EL (cell line): ENCODE measurements around the gene CIAO2B.
A peak's percentile ranks its signal among the peaks of the same experiment; 100 is the strongest.
"Not testable (repeated sequence)": the region's sequence is repeated elsewhere in the genome, so short reads cannot be mapped to it uniquely, and the experiment has no call there.

ENCODE experiments used
- DNase-seq: peaks from one replicate; pipeline ENCODE4 v3.0.0-alpha.2; 2016

CIAO2B gene

DNA sequence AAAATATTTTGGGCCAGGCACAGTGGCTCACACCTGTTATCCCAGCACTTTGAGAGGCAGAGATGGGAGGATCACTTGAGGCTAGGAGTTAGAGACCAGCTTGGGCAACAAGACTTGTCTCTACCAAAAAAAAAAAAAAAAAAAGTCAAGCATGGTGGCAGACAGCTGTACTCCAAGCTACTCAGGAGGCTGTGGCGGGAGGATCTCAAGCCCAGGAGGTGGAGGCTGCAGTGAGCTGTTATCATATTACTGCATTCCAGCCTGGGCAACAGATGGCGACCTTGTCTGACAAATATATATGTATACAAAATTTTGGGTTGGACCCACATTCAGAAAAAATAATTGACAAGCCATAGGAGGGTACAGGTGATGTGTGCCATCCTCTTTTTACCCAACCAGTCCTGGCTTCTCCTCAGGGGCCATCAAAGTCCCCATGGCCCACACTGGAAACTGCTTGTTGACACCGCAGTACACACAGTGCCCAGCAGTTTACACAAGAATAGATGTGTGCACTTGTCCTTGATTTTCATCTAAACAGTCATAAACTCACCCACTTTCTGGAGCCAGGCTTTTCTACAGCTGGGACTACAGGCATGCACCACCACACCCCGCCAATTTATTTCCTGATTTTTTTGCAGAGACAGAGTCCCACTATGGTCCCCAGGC is 2.8 kb upstream of the CIAO2B start:
- no peak for DNase-seq

- DNase-seq: no peak
Measured at GRCh38 chr16:66936462-66936861, 2.3 kb upstream of the CIAO2B start.

- peak; percentile 62 for DNase-seq
Measured at GRCh38 chr16:66935314-66936011, 1.3 kb upstream of the CIAO2B start, which contains the start of gene CES2. TSS of gene CES2 (plus strand) at chr16:66935516. CDS start at chr16:66935636, 120 bp downstream.

DNA sequence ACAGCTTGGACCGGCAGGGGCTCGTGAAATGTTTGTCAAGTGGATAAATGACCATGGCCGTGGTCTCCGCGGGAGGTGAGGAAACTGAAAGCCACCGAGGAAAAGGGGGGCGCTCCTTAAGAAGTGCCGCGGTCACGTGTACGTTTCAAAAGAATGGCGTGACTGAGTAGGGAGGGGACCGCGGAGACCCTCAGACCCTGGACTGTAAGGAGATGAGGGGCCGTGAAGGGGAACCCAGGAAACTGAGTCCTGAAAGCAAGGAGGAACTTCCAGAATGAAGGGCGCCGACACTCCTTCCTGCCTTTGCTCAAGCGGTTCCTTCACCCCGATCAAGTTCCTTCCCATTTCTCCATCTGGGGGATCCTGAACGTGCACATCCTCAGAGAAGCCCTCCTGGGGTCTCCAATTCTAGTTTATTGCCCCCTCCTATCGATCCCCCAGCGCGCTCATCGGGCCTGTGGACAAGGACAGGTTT is 674 bp upstream of the CIAO2B start:
- DNase-seq: not testable (repeated sequence)

DNA sequence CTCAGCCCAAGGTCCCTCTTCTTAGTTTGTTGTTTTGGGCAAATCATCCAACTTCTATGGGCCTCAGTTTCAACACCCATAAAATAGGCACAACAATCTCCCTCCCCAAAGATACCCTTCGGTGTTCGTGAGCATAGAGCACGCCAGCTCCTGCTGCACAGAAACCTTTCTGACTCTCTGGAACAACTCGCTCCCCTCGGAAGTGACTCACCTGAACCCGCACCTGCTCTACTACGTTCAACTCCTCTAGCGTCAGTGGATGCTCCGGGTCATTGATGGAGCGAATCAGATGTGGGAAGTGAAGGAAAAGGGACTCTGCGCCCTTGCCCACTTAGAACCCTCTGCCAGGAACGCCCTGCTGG is 445 bp downstream of the CIAO2B start:
- DNase-seq: no peak

- no peak for DNase-seq
Measured at GRCh38 chr16:66932076-66932475, 2.1 kb downstream of the CIAO2B start.

DNA sequence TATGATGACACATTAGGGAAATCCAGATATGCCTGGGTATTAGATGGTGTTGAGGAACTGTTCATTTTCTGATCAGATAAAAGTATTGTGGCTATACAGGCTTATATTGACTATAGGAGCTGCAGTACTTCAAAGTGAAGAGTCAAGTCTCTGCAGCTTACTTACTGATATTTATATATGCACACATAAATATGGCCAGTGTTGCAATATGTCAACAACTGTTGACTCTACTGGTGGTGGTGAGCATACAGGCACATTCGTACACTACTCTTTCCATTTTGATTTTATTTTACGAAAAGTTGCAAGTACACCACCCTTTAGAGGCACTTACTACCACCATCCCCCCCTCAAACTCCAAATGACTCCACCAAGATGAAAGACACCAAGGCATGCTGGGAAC is 2.5 kb downstream of the CIAO2B start:
- DNase-seq: no peak

- DNase-seq: peak; percentile 59
Measured at GRCh38 chr16:66930189-66930588, 4.0 kb downstream of the CIAO2B start.

DNA sequence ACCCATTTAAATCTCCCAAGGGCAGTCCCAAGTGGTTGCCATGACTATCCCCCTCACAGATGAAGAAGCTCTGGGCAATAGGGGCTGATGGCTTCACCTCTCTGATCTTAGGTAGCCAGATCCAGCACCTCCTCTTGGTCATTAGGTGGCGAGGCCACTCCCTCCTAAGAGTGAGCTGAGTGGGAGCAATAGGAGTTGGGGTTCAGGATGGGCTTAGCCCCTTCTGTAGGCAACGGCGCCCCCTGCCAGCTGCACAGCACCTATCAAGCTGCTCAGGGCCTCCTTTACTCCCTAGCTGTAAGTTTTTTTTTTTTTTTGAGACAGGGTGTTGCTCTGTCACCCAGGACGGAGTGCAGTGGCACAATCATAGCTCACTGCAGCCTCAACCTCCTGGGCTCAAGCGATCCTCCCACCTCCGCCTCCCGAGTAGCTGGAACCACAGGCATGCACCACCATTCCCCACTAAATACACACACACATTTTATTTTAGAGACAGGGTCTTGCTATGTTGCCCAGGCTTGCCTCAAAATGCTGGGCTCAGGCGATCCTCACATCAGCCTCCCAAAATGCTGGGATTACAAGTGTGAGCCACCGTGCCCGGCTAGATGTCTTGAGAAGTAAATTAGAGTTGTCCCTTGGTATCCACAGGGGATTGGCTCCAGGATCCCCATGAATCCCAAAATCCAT is 5.4 kb downstream of the CIAO2B start:
- peak; percentile 60 for DNase-seq

- peak; percentile 51 for DNase-seq
Measured at GRCh38 chr16:66927918-66928649, 6.1 kb downstream of the CIAO2B start.

- peak; percentile 95 for DNase-seq
Measured at GRCh38 chr16:66926961-66927436, 7.2 kb downstream of the CIAO2B start.

GRCh38 chr16:66926171-66926947 is 7.8 kb downstream of the CIAO2B start:
- DNase-seq: peak; percentile 21

DNA sequence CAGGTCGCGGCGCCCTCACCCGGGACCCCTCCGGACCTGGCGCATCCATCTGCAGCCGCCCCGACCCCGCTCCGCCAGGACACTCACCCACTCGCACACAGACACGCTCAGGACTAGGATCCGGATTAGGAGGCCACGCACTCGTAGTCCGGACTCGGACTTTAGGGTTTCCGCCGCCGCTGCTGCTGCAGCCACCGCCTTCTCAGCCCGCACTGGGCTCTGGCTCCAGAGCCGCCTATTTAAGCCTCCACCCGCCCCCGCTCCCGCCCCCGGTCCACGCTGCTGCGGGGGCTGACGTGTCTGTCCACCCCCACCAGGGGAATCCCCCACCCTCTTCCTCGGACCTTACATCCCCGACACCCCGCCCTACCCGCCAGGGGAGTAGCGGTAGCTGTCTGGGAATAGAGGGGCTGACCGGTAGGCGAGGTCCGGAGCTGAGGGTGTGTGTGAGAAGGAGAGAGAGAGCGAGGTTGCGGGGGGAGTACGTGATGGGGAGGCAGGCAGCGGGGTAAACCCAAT is 8.8 kb downstream of the CIAO2B start, which contains the start of gene RRAD:
RRAD (minus strand) TSS at position 214 of the 519 bp plus-strand sequence. CDS start 356 bp downstream, outside the sequence.
- DNase-seq: peak; percentile 41

DNA sequence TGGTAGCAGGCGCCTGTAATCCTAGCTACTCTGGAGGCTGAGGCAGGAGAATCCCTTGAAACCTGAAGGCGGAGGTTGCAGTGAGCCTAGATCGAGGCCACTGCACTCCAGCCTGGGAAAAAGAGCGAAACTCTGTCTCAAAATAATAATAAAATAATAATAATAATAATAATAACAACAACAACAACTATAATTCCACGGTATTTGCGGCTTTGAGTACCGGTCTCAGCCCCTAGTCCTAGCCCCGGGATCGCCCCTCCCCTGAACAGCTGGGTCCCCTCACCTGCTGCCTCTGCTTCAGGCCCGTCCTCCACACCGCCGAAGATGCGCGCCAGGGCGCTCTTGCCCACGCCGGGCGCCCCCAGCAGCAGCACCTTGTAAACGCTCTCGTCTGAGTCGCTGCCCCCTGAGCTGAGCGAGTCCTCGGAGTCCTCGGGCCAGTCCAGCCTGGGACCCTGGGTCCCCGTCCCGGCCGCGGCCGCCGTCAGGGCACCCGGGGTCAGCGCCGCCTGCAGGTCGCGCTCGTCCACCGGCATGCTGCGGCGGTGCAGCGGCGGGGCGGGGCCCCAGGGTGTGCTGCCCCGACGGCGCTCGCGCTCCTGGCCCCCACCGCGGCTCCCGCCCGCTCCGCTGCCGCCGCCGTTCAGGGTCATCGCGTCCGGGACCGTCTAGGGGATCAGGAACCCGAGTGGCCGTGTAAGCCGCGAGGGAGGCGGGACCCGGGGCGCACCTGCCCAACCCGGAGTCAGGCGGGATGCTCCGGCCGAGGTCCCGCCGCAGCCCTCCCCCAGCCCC is 9.5 kb downstream of the CIAO2B start:
- DNase-seq: peak; percentile 16

GRCh38 chr16:66923866-66924265 is 10.3 kb downstream of the CIAO2B start:
- no peak for DNase-seq

GRCh38 chr16:66923247-66923731 is 10.9 kb downstream of the CIAO2B start:
- DNase-seq: no peak

- DNase-seq: no peak
Measured at GRCh38 chr16:66921729-66922450, 12.3 kb downstream of the CIAO2B start.

DNA sequence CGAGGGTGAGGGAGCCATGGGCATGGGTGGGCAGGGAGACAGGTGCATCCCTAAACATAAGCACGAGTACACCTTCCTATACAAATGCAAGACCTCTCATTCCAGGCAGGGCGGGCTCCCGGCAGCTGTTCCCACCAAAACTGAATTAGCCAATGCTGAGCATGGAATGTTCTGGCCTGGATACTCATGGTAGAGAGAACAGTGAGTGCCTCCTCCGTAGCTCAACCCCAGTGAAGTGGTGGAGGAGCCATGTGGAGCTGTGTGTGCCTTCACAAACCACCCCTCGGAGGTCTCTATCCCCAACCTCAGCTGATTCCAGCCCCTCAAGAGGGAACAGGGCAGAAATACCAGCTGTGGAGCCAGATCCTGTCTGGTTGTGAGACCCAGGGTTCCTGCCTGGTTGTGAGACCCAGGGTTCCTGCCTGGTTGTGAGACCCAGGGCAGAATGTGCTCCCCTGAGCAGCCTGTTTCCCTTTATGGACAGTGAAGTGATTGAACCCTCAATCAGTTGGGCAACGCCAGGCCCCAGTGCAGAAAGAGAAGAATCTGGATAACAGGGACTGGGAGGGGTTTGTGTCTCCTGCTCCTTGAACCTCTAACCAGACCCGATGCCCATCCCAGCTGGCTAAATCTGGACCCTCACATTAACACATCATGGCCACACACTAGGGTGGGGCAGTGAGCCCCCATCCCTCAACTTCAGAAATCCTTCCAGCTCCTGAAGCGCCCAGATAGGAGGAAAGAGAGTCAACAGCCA is 13.1 kb downstream of the CIAO2B start:
- no peak for DNase-seq

- DNase-seq: no peak
Measured at GRCh38 chr16:66920299-66920590, 14.0 kb downstream of the CIAO2B start.
